ENCODE results near the gene RGS3.

Gene RGS3

GRCh38 chr9:113520109-113520642, 56.6 kb downstream of the RGS3 start:
- TF ChIP-seq CTCF (IDR thresholded peaks at IDR 0.05; ENCODE audit: unreplicated experiment in 3 of 3), result no peak
- Mint-ChIP-seq H3K9me3 (no peaks in the 10 kb centered on the region), H3K36me3 (ENCODE audit: low read depth) (no peaks in the 10 kb centered on the region), H3K27me3 (ENCODE audit: low read depth) (peaks cover 15% of the 10 kb centered on the region), H3K4me1 (peaks cover 52% of the 10 kb centered on the region), H3K4me3 (no peak overlapping the region), H3K27ac (peak overlapping the region; percentile 52 to 78 (median 75))

GRCh38 chr9:113521693-113522255, 58.2 kb downstream of the RGS3 start:
- H3K27me3 Mint-ChIP-seq (ENCODE audit: low read depth), result peaks cover 15% of the 10 kb centered on the region
- no peak for TF ChIP-seq CTCF (IDR thresholded peaks at IDR 0.05; ENCODE audit: unreplicated experiment in 3 of 3)
- H3K4me3 Mint-ChIP-seq, result peak overlapping the region in 1 of 3 experiments; percentile 16
- no peaks in the 10 kb centered on the region for H3K9me3 Mint-ChIP-seq
- no peaks in the 10 kb centered on the region for H3K36me3 Mint-ChIP-seq (ENCODE audit: low read depth)
- peak overlapping the region in 2 of 3 experiments; percentile 28 to 63 for H3K27ac Mint-ChIP-seq
- peaks cover 55% of the 10 kb centered on the region for H3K4me1 Mint-ChIP-seq

- H3K4me3 Mint-ChIP-seq, result peak overlapping the region in 1 of 3 experiments; percentile 16
- no peaks in the 10 kb centered on the region for H3K36me3 Mint-ChIP-seq (ENCODE audit: low read depth)
- no peaks in the 10 kb centered on the region for H3K9me3 Mint-ChIP-seq
- peaks cover 56% of the 10 kb centered on the region for H3K4me1 Mint-ChIP-seq
- TF ChIP-seq CTCF (IDR thresholded peaks at IDR 0.05; ENCODE audit: unreplicated experiment in 3 of 3), result no peak
- peak overlapping the region in 2 of 3 experiments; percentile 28 to 40 for H3K27ac Mint-ChIP-seq
- H3K27me3 Mint-ChIP-seq (ENCODE audit: low read depth), result peaks cover 17% of the 10 kb centered on the region
Observed at GRCh38 chr9:113522419-113522818, 58.9 kb downstream of the RGS3 start.

GRCh38 chr9:113522858-113523257, 59.3 kb downstream of the RGS3 start:
- Mint-ChIP-seq H3K27me3 (ENCODE audit: low read depth) (peaks cover 17% of the 10 kb centered on the region), H3K4me3 (no peak overlapping the region), H3K36me3 (ENCODE audit: low read depth) (no peaks in the 10 kb centered on the region), H3K4me1 (peaks cover 59% of the 10 kb centered on the region), H3K27ac (peak overlapping the region in 1 of 3 experiments; percentile 37), H3K9me3 (no peaks in the 10 kb centered on the region)
- no peak for TF ChIP-seq CTCF (IDR thresholded peaks at IDR 0.05; ENCODE audit: unreplicated experiment in 3 of 3)

GRCh38 chr9:113523421-113524141, 60.1 kb downstream of the RGS3 start:
- Mint-ChIP-seq H3K9me3 (no peaks in the 10 kb centered on the region), H3K4me1 (peaks cover 60% of the 10 kb centered on the region), H3K36me3 (ENCODE audit: low read depth) (no peaks in the 10 kb centered on the region), H3K27me3 (ENCODE audit: low read depth) (peaks cover 14% of the 10 kb centered on the region), H3K4me3 (peak overlapping the region in 1 of 3 experiments; percentile 15), H3K27ac (peak overlapping the region in 2 of 3 experiments; percentile 3 to 37)
- no peak for TF ChIP-seq CTCF (IDR thresholded peaks at IDR 0.05; ENCODE audit: unreplicated experiment in 3 of 3)
